K562 (cell line): Measurements from ENCODE around the gene RBMS3. TPM values are rescaled to one million over a fixed set of nuclear protein-coding genes. Genes with fewer than 3 reads are reported as not detected.

Source experiments
- ATAC-seq: fragments of 200-7000 bp; cut with Tn5 transposase; 3 replicates; pipeline ENCODE4 v1.9.1; 2020; ENCODE audit warnings: moderate library complexity
- BruUV-seq: library from RNA; stranded (reverse); fragments of 400-500 nt; replicated peaks from 2 replicates; lab custom pipeline; 2021; lab: Mats Ljungman, UMichigan
- CTCF ChIA-PET: fragments of 300-600 bp; formaldehyde crosslinking; extraction: SDS; loops from one replicate; lab custom pipeline; 2021; ENCODE audit warnings: low intra/inter-chr PET ratio; lab: Yijun Ruan, JAX
- POLR2A ChIA-PET: fragments of 300-600, 350-650 bp; sonication (Branson Sonifier 250); formaldehyde crosslinking; extraction: SDS; loops from one replicate; lab custom pipeline; 2021; ENCODE audit warnings: antibody characterized with exemption, inconsistent platforms; lab: Yijun Ruan, JAX
- DNase-seq, 4 experiments: peaks; one replicate each; pipeline versions ENCODE4 v3.0.0 to v3.0.0-alpha.2; 2011 to 2018; ENCODE audit warnings: low spot score in 3 of 4, mixed read lengths in 3 of 4; ENCODE audit errors: extremely low read depth in 1 of 4
- FAIRE-seq: peaks from 2 replicates; lab custom pipeline; 2011; peaks lifted over from hg19 to GRCh38; lab: Jason Lieb, UNC
- H2AFZ ChIP-seq: 2 replicates; pipeline ENCODE4 v1.6.0; 2011; ENCODE audit warnings: low read depth, low read length, control low read depth, inconsistent platforms
- H3K27ac ChIP-seq: fragments of 200-600 bp; 3 replicates; pipeline ENCODE4 v1.8.0; 2011; ENCODE audit warnings: low read depth, mild to moderate bottlenecking, control low read depth, inconsistent platforms, low read length, moderate library complexity, mixed read lengths; ENCODE audit errors: extremely low read depth
- H3K27me3 ChIP-seq, 2 experiments: fragments of 300-600 bp in 1 of 2; 2 replicates in 1 of 2; 3 replicates in 1 of 2; pipeline versions ENCODE4 v1.6.0 to v1.8.0; 2011; ENCODE audit warnings: inconsistent platforms in 2 of 2, low read length in 2 of 2, mild to moderate bottlenecking in 1 of 2, mixed read lengths in 1 of 2, moderate library complexity in 1 of 2; ENCODE audit not compliant: control insufficient read depth in 2 of 2, insufficient read depth in 2 of 2
- H3K36me3 ChIP-seq: fragments of 300-600 bp; 3 replicates; pipeline ENCODE4 v1.8.0; 2011; ENCODE audit warnings: mild to moderate bottlenecking, low read length, inconsistent platforms; ENCODE audit not compliant: control insufficient read depth, insufficient read depth
- H3K4me1 ChIP-seq, 2 experiments: fragments of 200-600 bp in 1 of 2; replicated peaks in 1 of 2; 2 replicates in 1 of 2; 3 replicates in 1 of 2; pipeline versions ENCODE4 v1.5.1 to v1.8.0; 2011; ENCODE audit warnings: inconsistent platforms in 2 of 2, low read length in 2 of 2, mild to moderate bottlenecking in 1 of 2, mixed read lengths in 1 of 2, moderate library complexity in 1 of 2; ENCODE audit not compliant: control insufficient read depth in 2 of 2, insufficient read depth in 2 of 2
- H3K4me2 ChIP-seq: 2 replicates; pipeline ENCODE4 v1.6.1; 2011; ENCODE audit warnings: low read length, control low read depth, inconsistent platforms, mixed read lengths; ENCODE audit not compliant: insufficient read depth
- H3K4me3 ChIP-seq: fragments of 200-600 bp; sonication (generic), shearing (Covaris generic); 2 replicates; pipeline ENCODE4 v1.5.1; 2016; ENCODE audit warnings: control low read depth, inconsistent platforms
- H3K79me2 ChIP-seq: fragments of 200-600 bp; 3 replicates; pipeline ENCODE4 v1.8.0; 2011; ENCODE audit warnings: low read length, inconsistent platforms; ENCODE audit not compliant: control insufficient read depth, insufficient read depth
- H3K9ac ChIP-seq, 2 experiments: 2 replicates each; pipeline versions ENCODE4 v1.6.0 to v1.6.1; 2011; ENCODE audit warnings: low read depth in 2 of 2, low read length in 2 of 2, control low read depth in 1 of 2, inconsistent platforms in 1 of 2, mild to moderate bottlenecking in 1 of 2, mixed read lengths in 1 of 2; ENCODE audit not compliant: insufficient read depth in 1 of 2
- H3K9me1 ChIP-seq: one replicate; pipeline ENCODE4 v1.6.0; 2011; ENCODE audit warnings: inconsistent platforms, mild to moderate bottlenecking, low read length, moderate library complexity; ENCODE audit not compliant: control insufficient read depth, insufficient read depth
- H3K9me3 ChIP-seq: replicated peaks from 2 replicates; pipeline ENCODE4 v1.5.1; 2011; ENCODE audit warnings: low read depth, low read length, inconsistent platforms; ENCODE audit not compliant: control insufficient read depth, insufficient read depth
- H4K20me1 ChIP-seq: replicated peaks from 2 replicates; pipeline ENCODE4 v1.6.1; 2011; ENCODE audit warnings: low read length, inconsistent platforms, mixed read lengths; ENCODE audit not compliant: control insufficient read depth, insufficient read depth
- CREBBP ChIP-seq: IDR thresholded peaks from one replicate; pipeline ENCODE4 v1.6.1; 2012; ENCODE audit warnings: low read depth, mild to moderate bottlenecking, control low read depth, inconsistent platforms, low read length
- CREM ChIP-seq: IDR thresholded peaks from 2 replicates; pipeline ENCODE4 v1.6.1; 2014; ENCODE audit warnings: antibody characterized with exemption, low read depth
- DACH1 ChIP-seq: fragments of 450-650 bp; IDR thresholded peaks from 2 replicates; pipeline ENCODE4 v1.6.1; 2018; ENCODE audit not compliant: partially characterized antibody
- GATAD2B ChIP-seq: fragments of 450-650 bp; IDR thresholded peaks from 2 replicates; pipeline ENCODE4 v1.6.1; 2017; ENCODE audit warnings: mild to moderate bottlenecking, borderline replicate concordance
- MTA1 ChIP-seq: fragments of 450-650 bp; IDR thresholded peaks from 2 replicates; pipeline ENCODE4 v1.6.1; 2017; ENCODE audit warnings: borderline replicate concordance
- MYC ChIP-seq, 2 experiments: fragments of 250-450 bp in 1 of 2; sonication (Bioruptor Pico) in 1 of 2; IDR thresholded peaks; 2 replicates each; pipeline versions ENCODE4 v1.5.1 to v1.6.1; 2012 to 2021; ENCODE audit warnings: low read depth in 2 of 2, borderline replicate concordance in 1 of 2, improper control_type of control experiment in 1 of 2, low read length in 1 of 2, mild to moderate bottlenecking in 1 of 2, moderate library complexity in 1 of 2
- NUFIP1 ChIP-seq: fragments of 450-650 bp; IDR thresholded peaks from 2 replicates; pipeline ENCODE4 v1.6.1; 2018; ENCODE audit not compliant: partially characterized antibody
- PURB ChIP-seq: sonication (generic); formaldehyde crosslinking; IDR thresholded peaks from 2 replicates; pipeline ENCODE4 v1.9.0; 2021; ENCODE audit warnings: low read depth, mild to moderate bottlenecking, missing genetic modification reagents
- RBM15 ChIP-seq: fragments of 200-400 bp; formaldehyde crosslinking; IDR thresholded peaks from 2 replicates; pipeline ENCODE4 v1.6.1; 2018; ENCODE audit warnings: mild to moderate bottlenecking, low read length, moderate library complexity; ENCODE audit not compliant: insufficient read depth
- TAL1 ChIP-seq: fragments of 450-650 bp; IDR thresholded peaks from 2 replicates; pipeline ENCODE4 v1.6.1; 2016; ENCODE audit warnings: mild to moderate bottlenecking
- ZFP30 ChIP-seq: fragments of 250-450 bp; sonication (Bioruptor Pico); IDR thresholded peaks from 2 replicates; pipeline ENCODE4 v1.8.0; 2022; ENCODE audit warnings: moderate library complexity, mild to moderate bottlenecking, inconsistent platforms, borderline replicate concordance
- ZNF583 ChIP-seq: fragments of 250-450 bp; sonication (Bioruptor Pico); IDR thresholded peaks from 2 replicates; pipeline ENCODE4 v1.4.0; 2020
- ZNF717 ChIP-seq: fragments of 250-450 bp; sonication (Bioruptor Pico); IDR thresholded peaks from 2 replicates; pipeline ENCODE4 v1.5.0; 2021
- WGBS: fragments of 100-300 bp; shearing (Covaris generic); methylation state at CpG from one replicate; pipeline ENCODE4 v1.1.6; 2016; ENCODE audit warnings: low coverage, mixed read lengths; ENCODE audit not compliant: insufficient coverage; ENCODE audit errors: missing lambda C conversion rate; 5-methylcytosine and 5-hydroxymethylcytosine counted together
- in situ Hi-C: fragments of 300-500 bp; cut with MboI; formaldehyde crosslinking; loops from 4 replicates; pipeline ENCODE4 v1.15.0; 2018; ENCODE audit warnings: inconsistent platforms, mixed read lengths
- intact Hi-C: fragments of 100-400 bp; cut with micrococcal nuclease; formaldehyde crosslinking; loops from 2 replicates; pipeline ENCODE4 v1.14.2; 2022
- polyA plus RNA-seq, 8 experiments: library from polyadenylated mRNA; depleted of rRNA in 4 of 8; stranded (reverse) in 5 of 8; unstranded in 3 of 8; fragments of >200 nt; fragmentation: Nextera tagmentation in 2 of 8; fragmentation: Illumina TruSeq in 1 of 8; extraction: Ambion mirVana in 2 of 8; extraction: Trizol in 1 of 8; gene quantifications; 2 replicates each; pipeline versions ENCODE4 v1.2.1 to v1.2.3, GENCODE V29; 2011 to 2014; ENCODE audit warnings: inconsistent platforms in 1 of 8, missing spikeins in 1 of 8
- total RNA-seq, 7 experiments: library from RNA; depleted of rRNA in 6 of 7; stranded (reverse); fragments of >200 nt in 6 of 7; fragmentation: Illumina TruSeq in 2 of 7; extraction: Trizol in 2 of 7; gene quantifications; 2 replicates each; pipeline versions ENCODE4 v1.2.1 to v1.2.3, GENCODE V29; 2011 to 2021; ENCODE audit warnings: low replicate concordance in 1 of 7
- TF ChIP-seq, protein P1 (sequence below): fragments of 450-650 bp; formaldehyde crosslinking; IDR thresholded peaks from 2 replicates; pipeline ENCODE4 v1.4.0; 2020; ENCODE audit warnings: mild to moderate bottlenecking
- TF ChIP-seq, protein P2 (sequence below), 2 experiments: fragments of 450-650 bp in 1 of 2; IDR thresholded peaks; 2 replicates each; pipeline ENCODE4 v1.6.1; 2011 to 2017; ENCODE audit warnings: low read depth in 2 of 2, antibody characterized with exemption in 1 of 2, borderline replicate concordance in 1 of 2, low read length in 1 of 2, mild to moderate bottlenecking in 1 of 2, mixed read lengths in 1 of 2; ENCODE audit not compliant: control insufficient read depth in 1 of 2
- TF ChIP-seq, protein P3 (sequence below): fragments of 450-650 bp; IDR thresholded peaks from 2 replicates; pipeline ENCODE4 v1.6.1; 2017; ENCODE audit warnings: mild to moderate bottlenecking, moderate library complexity

The RBMS3 gene
- total and polyA plus RNA-seq, 9 of the 15 experiments (the other 6 are each of a cell fraction or from before 2014, with no cell fraction given): 0.20 TPM; not detected in 8

DNA sequence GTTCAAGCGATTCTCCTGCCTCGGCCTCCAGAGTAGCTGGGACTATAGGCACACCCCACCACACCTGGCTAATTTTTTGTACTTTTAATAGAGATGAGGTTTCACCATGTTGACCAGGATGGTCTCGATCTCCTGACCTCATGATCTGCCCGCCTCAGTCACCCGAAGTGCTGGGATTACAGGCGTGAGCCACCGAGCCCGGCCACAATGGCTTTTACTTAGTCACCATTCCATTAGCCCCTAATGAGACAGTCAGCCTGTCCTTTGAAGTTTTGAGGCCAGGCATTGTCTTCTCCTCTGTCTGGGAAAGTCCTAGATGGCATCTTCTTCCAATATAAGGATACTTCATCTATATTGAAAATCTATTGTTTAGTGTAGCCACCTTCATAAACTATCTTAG lies 515.9 kb downstream of the RBMS3 start (continued):
- TF ChIP-seq, protein P1, sequence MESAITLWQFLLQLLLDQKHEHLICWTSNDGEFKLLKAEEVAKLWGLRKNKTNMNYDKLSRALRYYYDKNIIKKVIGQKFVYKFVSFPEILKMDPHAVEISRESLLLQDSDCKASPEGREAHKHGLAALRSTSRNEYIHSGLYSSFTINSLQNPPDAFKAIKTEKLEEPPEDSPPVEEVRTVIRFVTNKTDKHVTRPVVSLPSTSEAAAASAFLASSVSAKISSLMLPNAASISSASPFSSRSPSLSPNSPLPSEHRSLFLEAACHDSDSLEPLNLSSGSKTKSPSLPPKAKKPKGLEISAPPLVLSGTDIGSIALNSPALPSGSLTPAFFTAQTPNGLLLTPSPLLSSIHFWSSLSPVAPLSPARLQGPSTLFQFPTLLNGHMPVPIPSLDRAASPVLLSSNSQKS: no peak
- TF ChIP-seq CREBBP (no peak), PURB (no peak), GATAD2B (no peak), ZNF583 (no peak), ZFP30 (CRISPR knock-in tag) (no peak)

DNA sequence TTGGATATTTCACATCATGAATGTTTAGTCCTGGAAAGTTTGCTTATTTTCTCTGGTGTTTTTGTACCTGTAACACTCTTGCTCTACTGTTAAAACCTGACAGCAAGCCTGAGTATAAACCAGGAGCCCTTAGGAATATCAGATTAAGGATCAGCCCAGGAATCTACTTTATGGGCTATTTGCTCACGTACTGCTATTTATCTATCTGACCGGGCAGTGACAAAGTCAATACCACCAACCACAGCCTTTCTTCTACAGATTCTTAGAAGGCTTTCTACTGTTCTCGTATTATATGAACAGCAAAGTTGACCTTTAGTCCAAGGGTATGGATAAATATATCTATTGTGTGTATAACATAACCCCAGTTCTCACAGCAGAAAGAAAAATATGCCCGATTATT lies 521.2 kb downstream of the RBMS3 start:
- H4K20me1 ChIP-seq: no peaks in the 10 kb centered on the region
- H3K4me3 ChIP-seq: no peak overlapping the region
- H3K9ac ChIP-seq: no peak overlapping the region
- H2AFZ ChIP-seq: no peak overlapping the region
- intact Hi-C loops: no loop called here
- no peak for TF ChIP-seq MTA1
- no peak for TF ChIP-seq CREM
- TF ChIP-seq NUFIP1: no peak
- no peak for TF ChIP-seq MYC (IDR thresholded peaks at IDR 0.05; ENCODE audit: low read depth, low read length)
- TF ChIP-seq MYC (CRISPR knock-in tag; IDR thresholded peaks at IDR 0.05; ENCODE audit: borderline replicate concordance, low read depth): no peak
- TF ChIP-seq DACH1: no peak
- no peak for TF ChIP-seq TAL1
- no peak for TF ChIP-seq RBM15
- TF ChIP-seq, protein P2, sequence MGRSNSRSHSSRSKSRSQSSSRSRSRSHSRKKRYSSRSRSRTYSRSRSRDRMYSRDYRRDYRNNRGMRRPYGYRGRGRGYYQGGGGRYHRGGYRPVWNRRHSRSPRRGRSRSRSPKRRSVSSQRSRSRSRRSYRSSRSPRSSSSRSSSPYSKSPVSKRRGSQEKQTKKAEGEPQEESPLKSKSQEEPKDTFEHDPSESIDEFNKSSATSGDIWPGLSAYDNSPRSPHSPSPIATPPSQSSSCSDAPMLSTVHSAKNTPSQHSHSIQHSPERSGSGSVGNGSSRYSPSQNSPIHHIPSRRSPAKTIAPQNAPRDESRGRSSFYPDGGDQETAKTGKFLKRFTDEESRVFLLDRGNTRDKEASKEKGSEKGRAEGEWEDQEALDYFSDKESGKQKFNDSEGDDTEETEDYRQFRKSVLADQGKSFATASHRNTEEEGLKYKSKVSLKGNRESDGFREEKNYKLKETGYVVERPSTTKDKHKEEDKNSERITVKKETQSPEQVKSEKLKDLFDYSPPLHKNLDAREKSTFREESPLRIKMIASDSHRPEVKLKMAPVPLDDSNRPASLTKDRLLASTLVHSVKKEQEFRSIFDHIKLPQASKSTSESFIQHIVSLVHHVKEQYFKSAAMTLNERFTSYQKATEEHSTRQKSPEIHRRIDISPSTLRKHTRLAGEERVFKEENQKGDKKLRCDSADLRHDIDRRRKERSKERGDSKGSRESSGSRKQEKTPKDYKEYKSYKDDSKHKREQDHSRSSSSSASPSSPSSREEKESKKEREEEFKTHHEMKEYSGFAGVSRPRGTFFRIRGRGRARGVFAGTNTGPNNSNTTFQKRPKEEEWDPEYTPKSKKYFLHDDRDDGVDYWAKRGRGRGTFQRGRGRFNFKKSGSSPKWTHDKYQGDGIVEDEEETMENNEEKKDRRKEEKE (IDR thresholded peaks at IDR 0.05; ENCODE audit: borderline replicate concordance in 1 of 2, control insufficient read depth in 1 of 2, low read depth in 2 of 2, low read length in 1 of 2): no peak
- no peak for TF ChIP-seq ZNF717 (CRISPR knock-in tag)
- TF ChIP-seq, protein P3, sequence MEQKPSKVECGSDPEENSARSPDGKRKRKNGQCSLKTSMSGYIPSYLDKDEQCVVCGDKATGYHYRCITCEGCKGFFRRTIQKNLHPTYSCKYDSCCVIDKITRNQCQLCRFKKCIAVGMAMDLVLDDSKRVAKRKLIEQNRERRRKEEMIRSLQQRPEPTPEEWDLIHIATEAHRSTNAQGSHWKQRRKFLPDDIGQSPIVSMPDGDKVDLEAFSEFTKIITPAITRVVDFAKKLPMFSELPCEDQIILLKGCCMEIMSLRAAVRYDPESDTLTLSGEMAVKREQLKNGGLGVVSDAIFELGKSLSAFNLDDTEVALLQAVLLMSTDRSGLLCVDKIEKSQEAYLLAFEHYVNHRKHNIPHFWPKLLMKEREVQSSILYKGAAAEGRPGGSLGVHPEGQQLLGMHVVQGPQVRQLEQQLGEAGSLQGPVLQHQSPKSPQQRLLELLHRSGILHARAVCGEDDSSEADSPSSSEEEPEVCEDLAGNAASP: no peak
- no TSS peak for BruUV-seq
- no peak overlapping the region for H3K27ac ChIP-seq
- H3K9me3 ChIP-seq: peaks cover 2% of the 10 kb centered on the region; the same call in 1 of the 2 replicates
- no peaks in the 10 kb centered on the region for H3K79me2 ChIP-seq
- 0% methylated on average over 4 of the region's 4 CpGs for WGBS
- no peak for DNase-seq
- H3K27me3 ChIP-seq: no peaks in the 10 kb centered on the region
- no peaks in the 10 kb centered on the region for H3K9me1 ChIP-seq
- no peaks in the 10 kb centered on the region for H3K36me3 ChIP-seq
- FAIRE-seq: no peak
- in situ Hi-C loops: no loop called here
- H3K4me2 ChIP-seq: no peak overlapping the region
- H3K4me1 ChIP-seq: no peaks in the 10 kb centered on the region
- no peak for ATAC-seq
- ChIA-PET CTCF (no interaction called here), POLR2A (no interaction called here)
